ENCODE measurements around the gene HMG20B.

Gene HMG20B

DNA sequence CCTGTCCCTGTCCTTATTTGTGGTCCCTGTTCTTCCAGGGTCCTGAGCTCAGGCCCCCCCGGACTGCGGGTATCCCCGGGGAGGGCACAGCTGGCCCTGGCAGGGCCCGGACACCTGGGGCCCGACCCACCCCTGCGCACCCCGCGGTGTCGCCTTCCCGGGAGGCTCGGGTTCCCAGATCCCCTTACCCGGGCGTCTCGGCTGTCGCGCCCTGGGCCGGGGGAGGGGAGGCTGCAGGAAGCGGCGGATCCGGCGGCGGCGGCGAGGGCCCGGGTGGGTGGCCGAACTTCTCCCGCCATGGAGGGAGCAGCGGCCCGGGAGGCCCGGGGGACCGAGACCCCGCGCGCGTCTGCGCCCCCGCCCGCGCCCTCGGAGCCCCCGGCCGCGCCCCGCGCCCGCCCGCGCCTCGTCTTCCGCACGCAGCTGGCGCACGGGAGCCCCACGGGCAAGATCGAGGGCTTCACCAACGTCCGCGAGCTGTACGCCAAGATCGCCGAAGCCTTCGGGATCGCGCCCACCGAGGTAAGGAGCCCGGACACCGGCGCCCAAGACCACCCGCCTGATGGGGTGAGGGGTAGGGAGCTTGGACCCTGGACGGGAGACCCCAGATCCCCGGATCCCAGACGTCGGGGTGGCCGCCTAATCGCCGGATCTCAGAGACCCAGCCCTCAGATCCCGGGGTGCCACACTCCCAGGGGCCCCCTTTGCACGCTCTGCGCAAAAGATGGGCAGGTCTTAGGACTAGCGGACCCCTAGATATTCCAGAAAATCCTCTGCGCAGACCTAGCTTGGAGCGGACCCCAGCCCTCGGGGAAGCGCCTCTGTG, 12.8 kb downstream of the HMG20B start, which contains the start of gene GIPC3:
Gene GIPC3 (plus strand): TSS at position 178 of the 826 bp plus-strand sequence. CDS start 120 bp downstream, at position 298.
- no peak for DNase-seq

DNA sequence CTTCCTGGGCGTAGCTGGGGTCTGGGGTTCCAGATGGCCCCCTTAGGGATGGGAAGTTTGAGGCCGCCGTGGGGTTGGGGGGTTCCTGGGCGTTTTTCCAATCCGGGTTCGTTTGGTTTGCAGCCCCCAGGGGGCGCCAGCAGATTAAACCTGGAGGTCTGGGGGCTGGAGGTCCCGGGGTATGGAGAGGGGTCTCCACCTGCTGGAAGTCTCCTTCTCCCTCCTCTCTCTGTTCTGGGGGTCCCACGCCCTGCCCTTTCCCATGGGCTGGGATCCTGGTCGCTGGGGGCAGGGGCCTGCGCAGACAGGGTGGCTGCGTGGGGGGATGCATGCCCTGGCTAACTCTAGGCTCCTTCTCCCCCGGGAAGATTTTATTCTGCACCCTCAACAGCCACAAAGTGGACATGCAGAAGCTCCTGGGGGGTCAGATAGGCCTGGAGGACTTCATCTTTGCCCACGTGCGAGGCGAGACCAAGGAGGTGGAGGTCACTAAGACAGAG, 13.4 kb downstream of the HMG20B start:
- DNase-seq = no peak

DNA sequence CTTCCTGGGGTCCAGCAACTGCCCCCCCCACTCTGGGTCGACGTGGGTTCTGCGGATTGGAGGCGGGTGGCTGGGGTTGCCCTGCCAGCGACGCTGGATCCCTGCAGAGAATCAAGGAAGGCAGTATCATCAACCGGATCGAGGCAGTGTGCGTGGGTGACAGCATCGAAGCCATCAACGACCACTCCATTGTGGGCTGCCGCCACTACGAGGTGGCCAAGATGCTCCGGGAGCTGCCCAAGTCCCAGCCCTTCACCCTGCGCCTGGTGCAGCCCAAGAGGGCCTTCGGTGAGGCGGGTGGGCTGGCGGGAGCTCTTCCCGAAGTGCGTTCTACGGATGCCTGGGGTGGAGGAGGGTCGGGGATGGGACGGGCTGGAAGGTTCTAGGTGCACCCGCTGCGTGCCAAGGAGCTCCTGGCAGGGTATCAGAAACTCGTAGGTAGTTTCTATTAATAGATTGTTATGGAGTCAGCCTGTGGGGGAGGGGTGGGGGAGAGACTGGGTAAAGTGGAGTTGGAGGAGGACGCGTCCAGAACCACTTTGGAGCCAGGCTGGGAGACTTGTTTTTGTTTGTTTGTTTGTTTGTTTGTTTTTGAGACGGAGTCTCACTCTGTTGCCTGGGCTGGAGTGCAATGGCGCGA, 14.1 kb downstream of the HMG20B start:
- DNase-seq = no peak

DNA sequence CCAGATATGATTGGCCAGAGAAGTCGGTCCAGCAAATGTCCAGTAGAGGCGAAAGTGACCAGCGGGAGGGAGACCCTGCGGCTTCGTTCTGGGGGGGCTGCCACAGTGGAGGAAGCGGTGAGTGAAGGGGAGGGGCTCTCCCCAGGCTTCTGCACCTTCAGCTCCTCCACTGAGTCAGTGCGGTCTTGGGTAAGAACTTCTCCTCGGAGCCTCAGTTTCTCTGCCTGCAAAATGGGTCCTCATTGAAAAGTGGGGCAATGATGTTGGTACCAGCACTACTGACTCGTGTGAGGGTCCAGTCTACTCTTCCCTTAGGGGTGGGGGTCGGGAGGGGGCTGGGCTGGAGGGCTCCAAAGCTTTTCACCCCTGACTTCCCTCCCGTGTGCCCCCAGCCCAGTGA, 16.7 kb downstream of the HMG20B start:
- no peak for DNase-seq

DNA sequence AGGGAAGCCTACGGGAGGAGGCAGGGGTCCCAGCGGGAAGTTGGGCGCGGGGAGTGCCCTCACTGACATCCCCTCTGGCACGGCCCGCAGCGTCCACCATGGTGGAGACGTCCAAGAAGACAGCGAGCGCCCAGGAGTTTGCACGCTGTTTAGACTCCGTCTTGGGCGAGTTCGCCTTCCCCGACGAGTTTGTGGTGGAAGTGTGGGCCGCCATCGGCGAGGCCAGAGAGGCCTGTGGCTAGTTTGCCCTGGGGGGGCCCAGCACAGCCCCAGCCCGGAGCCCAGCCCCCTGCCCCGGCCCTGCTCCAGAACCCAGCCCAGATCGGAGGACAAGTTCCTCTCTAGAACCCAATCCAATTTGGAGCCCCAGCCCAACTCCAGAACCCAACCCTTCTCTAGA, 17.2 kb downstream of the HMG20B start:
- DNase-seq = no peak

DNA sequence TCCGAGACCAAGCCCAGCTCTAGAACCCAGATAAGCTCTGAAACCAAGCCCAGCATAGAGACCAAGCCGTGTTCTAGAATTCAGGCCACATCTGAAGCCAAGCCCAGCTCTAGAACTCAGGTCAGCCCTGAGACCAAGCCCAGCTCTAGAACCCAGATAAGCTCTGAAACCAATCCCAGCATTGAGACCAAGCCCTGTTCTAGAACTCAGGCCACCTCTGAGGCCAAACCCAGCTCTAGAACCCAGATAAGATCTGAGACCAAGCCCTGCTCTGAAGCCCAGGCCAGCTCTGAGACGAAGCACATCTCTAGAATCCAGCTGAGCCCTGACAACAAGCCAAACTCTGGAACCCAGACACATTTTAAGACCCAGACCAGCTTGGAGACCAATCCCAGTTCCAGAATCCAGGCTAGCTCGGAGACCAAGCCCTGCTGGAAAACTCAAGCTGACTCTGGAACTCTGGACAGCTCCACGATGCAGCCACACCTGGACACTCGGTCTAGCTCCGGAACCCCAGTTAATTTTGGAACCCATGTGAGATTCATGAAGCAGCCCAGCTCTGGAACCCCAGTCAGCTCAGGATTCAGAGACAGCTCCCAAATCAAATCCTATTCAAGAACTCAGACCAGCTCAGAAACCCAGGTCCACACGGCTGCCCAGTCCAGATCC, 18.4 kb downstream of the HMG20B start:
- DNase-seq = no peak

DNA sequence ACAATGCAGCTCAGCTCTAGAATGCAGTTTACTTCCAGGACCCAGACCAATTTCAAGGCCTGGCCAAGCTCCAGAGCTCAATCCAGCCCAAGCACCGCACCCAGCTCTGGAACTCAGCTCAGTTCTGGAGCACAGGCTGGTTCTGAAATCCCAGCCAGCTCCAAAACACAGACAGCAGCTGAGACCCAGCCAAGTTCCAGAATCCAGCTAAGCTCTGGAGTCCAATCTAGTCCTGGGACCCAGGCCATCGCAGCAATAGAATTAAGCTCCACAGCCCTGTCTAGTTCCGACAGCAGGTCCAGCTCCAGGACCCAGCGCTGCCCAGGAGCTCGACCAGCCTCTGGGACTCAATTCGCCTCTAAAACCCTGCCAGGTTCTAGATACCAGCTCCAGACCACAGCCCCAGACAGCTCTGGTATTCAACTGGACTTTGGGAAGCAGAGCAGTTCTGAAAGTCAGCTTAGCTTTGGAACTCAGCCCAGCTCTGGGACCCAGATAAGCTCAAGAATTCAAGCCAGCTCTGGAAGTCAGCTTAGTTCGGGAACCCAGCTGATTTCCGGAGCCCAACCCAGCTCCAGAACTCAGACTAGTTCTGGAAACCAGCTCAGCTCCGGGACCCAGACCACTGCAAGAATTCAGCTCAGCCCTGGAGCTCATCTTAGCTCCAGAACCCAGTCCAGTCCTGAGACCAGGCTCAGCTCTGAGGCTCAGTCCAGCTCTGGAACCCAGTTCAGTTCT, 19.3 kb downstream of the HMG20B start:
- DNase-seq = no peak

DNA sequence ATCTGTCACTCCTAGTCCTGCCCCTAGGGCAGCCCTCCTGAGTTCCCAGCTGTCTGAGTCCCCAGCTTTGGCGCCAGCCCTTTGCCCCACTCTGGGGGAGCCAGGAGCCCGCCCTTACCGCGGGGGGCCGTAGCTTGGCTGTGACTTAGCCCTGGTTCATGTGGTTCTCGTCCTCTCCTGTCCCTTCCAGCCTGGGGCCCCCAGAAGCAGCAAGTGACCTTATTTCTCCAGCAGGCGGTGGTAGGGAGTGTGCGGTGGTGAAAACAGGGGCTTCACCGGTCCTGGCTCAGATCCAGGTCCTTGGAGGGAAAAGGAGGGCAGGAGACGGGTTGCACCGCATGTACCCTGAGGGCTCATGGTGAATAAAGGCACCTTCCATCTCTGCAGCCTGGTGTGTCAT, 20.4 kb downstream of the HMG20B start:
- no peak for DNase-seq

DNA sequence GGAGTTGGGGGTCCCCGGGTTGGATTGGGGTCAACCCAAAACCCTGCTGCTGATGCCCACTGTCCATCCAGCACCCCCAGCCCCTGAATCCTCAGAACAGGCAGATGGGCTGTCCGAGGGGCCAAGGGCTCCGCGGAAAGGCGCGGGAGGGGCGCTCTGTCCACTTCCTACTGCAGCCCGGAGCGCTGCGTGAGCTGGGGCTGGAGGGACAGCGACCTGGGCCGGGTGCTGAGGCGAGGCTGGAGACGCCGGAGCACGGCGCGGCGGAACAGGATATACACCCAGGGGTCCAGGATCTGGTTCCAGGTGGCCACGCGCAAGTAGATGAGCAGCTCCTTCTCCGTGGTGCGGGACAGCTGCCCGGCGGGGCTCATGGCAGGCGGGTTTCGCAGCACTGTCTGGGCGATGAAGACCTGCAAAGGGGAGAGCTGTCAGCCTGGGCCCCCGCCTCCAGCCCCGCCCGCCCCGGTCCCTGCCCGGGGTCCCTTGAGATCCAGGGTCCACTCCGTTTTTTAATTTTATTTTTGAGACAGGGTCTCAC, 22.8 kb downstream of the HMG20B start:
- DNase-seq = no peak

DNA sequence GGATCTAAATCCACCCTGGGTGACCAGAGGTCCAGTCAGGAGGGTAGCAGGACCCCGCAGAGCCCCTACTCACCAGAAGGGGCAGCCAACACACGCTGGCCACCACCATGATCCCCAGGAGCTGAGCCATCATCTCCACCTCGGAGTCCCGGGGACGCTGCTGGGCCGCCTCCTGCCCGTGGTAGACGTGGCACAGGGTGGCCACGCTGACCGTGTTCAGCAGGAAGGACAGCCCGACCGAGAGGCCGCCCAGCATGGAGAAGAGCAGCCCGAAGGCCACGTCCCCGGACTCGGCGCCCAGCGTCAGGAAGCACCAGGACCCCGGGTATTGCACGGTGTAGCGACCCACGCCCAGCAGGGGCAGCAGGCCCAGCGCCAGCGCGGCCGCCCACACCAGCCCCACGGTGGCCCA, 27.0 kb downstream of the HMG20B start:
- DNase-seq = no peak

DNA sequence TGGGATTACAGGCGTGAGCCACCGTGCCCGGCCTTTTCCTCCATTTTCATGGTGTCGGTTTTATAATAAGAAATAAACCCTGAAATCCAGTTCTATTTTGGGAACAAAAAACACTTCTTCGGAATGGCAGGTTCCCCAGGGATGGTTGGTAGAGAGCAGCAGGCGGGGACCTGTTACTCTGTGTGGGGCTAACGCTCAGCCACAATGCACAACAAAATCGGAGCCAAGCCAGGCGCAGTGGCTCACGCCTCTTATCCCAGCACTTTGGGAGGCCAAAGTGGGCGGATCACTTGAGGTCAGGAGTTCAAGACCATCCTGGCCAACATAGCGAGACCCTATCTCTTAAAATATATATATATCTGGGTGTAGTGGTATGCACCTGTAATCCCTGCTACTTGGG, 28.3 kb downstream of the HMG20B start:
- DNase-seq = no peak

DNA sequence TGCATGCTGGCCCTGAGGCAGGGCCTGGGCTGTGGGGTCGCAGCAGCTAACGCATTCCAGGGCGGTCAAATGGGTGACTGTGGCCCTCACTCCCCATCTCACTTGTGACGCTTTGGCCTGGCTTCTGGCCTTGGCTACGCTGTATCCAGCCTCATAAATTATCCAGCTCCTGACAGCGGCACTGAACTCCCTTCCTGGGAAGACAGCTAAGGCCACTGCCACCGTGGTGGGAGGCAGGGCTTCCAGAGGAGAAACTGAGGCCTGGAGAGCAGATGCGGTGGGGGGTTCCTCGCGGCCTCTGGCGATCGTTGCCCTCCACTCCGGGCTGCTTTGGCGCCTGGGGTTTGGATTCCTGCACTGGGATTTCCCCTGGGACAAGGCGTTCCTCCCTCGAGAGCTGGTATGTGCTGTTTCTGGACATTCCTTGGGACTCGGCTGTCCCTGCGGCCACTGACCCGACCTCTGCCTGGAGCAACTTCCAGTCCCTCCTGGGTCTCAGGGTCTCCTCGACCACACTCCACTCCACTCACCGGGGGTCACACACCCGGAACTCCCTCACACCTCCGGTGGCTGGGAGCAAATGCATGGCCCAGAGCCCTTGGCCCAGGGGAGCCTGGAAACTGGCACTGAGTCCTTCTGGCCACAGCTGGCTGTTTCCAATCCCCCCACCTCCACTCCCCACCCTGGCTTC, 30.5 kb downstream of the HMG20B start:
- no peak for DNase-seq

DNA sequence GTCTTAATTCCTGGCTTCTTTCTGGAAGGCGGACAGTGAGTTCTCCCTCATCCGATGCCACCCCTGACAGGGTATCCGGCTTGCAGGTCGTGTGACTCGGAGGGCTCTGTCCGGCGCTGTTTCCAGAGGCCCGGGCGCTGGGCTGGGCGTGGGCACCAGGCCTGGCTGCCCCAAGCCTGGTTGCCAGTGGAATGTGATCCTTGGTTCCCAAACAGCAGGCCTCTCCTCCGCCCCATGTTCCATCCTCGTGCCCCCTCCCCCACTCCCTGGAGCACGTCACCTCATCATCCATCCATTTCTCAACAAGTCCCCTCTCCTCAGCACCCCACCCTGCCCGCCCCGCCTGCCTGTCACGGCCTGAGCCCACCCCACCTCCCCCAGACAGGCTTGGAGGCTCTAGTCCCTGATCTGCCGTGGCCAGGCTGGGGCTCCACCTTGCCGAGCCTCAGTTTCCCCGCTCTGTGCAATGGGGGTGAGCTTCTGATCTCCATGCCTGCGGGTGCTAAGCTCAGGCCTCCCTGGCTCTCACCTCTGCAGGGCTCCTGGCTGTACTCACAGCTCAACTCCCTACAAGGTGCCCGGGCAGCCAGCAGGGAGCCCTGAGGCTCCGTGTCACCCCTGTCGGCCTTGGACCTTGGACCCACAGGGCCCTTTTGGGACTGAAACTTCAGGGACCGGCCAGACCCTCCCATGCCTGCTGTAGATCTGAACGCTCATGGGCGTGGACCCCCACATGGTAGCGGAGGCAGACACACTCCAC, 31.7 kb downstream of the HMG20B start:
- no peak for DNase-seq

DNA sequence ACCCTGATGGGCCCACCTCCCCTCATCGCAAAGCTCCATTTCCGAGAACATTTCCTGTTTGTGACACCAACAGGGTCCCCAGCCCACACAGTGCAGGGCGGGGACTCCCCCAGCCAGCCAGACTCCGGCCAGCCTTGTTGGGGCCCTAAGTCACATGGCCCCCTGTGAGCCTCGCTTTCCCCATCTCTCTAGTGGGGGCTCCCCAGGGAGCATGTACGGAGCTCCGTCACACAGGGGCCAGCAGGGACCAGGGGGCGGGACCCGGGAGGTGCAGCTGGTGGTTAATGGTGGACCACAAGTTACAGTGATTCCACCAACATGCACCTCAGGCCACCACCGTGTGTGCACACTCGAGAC, 32.2 kb downstream of the HMG20B start:
- DNase-seq = no peak

DNA sequence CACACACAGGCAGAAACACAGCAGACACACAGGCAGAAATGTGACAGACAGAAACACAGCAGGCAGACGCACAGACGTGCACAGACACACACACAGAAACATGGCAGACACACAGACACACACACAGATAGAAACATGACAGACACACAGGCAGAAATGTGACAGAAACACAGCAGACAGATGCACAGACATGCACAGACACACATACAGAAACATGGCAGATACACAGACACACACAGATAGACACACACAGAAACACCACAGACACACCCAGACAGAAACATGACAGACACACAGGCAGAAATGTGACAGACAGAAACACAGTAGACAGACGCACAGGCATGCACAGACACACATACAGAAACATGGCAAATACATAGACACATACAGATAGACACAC, 32.6 kb downstream of the HMG20B start:
- DNase-seq = no peak

DNA sequence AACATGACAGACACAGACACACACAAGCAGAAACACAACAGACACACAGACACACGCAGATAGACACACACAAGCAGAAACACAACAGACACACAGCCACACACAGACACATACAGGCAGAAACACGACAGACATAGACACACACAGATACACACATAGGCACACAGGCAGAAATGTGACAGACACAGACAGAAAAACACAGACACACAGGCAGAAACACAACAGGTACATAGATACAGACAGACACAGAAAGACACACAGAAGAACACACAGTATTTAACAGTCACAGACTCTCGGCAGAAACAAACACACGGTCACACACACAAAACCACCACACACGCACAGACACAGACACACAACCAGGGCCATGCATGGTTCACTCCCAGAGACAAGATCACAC, 33.0 kb downstream of the HMG20B start:
- no peak for DNase-seq

DNA sequence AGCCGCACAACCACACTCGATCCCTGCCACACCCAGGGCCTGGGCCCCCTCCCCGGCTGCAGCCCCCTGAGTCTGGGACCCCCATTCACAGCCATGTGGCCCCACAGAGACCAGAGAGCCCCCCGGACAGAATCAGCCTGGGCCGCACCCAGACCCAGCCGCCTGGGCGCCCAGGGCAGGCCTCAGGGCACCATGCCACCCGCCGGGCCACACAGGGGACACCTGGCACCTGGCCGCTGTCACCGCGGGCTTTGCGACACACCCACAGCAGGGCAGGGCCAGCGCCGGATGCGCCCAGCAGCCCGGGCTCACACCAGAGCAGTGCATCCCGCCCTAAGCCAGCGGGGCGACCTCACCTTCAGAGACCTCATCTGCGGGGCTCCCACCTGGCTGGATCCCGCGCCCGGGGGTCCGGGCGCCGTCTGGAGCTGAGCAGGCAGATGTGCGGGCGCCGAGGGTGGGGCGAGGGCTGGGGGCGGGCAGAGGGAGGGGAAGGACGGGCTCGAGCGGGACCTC, 33.5 kb downstream of the HMG20B start:
- DNase-seq = no peak

DNA sequence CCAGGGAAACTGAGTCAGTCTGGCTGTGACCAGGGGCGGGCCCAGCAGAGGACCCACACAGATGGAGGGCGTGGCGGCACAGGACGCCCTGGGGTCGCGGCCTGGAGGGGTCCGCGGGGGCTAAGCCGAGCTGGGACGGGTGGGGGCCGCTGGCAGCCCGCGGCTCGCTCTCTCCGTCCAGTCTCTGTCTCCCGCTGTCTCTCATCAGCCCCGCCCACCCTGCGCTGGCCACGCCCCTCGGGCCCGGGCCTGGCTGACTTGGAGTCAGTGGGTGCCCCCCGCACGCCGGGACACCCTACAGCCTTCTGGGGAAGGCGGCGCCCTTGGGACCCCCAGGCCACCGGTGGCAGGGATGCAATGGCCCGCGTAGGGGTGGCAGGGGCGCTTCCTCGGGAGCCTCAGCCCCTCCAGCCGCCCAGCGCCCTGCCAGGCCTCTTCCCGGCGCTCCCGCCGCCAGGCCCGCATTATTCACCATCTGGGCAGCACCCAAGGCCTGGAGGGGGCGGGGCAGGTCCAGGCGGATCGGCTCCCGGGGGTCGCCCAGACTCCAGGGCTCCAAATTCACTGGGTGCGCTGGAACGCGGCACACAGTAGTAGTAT, 34.0 kb downstream of the HMG20B start, which contains the start of gene TBXA2R:
Gene TBXA2R (minus strand): TSS at position 186 of the 600 bp plus-strand sequence. CDS start 6,241 bp downstream, outside the sequence.
- no peak for DNase-seq

DNA sequence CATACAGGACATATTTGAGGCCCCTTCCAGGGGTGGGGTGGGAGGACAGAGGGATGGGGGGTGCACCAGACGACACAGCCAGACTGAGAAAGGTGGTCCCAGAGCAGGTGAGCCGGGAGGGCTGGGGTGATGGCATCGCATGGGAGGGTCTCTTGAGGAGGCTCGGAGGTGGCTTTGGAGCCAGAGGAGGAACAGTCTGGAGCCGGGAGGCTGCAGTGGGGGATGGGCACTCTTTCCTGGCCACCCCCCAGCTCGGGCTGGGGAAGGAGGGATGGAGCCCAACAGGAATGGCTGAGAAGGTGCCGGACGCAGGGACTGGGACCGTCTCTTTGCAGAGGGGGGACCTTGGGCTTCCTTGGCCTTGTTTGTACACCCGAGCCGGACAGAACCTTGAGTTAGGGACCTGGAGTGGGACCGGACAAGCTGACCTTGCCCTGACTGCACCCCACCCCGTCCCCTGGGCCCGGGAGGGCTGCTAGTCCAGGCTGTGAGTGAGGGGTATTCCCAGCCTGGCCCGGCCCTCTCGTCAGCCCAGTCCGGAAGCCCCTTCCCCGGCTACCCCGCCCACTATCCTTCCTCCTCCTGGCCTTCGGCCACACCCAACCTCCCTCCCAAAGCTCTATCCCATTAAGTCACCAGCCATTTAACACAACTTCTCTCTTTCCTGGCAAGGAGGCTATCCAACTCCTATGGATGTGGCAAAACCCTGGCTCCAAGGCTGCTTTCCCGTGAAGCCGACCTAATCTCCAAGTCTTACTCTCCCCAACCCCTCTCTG, 34.7 kb downstream of the HMG20B start:
- DNase-seq = no peak
